OCI-M1 (cell line): ENCODE data around the gene DPH1.

Source experiments
- DNase-seq: peaks from one replicate; lab custom pipeline; 2025; lab: John Stamatoyannopoulos, UW

The DPH1 gene

DNA sequence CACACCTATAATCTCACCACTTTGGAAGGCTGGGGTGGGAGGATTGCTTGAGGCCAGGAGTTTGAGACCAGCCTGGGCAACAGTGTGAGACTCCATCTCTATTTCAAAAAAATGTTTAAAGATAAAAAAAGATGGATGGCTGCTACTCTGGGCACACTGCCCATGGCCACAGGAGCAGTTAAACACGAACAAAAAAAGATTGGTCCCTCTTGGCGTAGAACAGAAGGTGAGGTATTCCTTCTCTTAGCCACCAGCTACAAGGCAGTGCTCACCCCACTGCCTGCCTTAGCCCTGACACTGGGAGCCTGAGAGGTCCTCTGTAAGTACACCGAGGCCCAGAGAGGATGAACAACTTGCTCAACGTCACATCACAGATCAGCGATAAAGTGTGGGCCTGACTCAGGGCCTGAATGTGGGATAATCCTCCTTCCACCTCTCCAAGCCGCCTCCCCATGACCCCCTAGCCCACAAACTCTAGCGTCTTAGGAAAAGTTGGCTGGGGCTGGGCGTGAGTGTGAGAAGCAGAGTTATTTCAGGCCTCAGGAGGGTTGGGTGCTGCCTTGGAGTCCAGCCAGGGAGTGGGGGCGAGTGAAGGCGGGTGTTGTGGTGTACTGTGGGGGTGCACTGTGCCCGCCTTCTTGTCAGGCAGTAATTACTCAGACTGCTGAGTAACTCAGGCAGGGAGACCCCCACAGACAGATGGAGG, 2.3 kb upstream of the DPH1 start:
- DNase-seq: no peak

DNA sequence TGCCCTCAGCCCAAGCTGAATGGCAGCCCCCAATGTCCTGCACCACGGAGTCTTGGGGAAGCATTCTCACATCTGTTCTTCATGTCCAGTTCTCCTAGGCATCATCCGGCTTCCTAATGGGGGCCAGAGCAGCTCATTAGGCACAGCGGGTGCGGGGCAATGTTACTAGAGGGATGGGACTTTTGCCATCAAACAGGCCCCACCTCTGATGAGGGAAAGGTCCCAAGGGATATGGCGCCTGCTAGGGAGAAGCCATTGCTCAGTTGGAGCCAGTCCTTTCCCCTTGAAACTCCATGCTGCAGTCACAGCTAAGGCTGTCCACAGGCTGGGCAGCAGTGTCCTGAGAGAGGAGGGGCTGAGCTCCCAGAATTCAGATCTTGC, 1.7 kb upstream of the DPH1 start:
- no peak for DNase-seq

DNA sequence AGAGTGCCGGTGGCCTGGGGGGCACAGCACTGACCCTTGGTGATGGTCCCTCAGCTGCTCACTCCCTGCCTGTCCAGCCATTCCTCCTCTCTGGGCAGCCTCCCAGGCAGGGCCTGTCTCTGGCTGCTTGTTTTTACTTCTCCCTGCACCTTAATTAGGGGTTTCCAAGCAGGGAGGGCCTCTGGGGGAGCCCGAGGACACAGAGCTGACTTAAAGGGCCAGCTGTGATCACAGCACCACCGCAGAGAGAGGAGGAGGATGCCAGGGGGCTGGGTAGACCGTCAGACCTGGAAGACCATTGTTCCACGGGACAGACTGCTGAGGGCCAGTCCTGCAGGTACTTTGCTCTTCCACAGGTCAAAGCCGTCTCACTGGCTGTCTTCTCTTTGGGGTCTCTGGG, 1.2 kb upstream of the DPH1 start:
- DNase-seq: no peak

DNA sequence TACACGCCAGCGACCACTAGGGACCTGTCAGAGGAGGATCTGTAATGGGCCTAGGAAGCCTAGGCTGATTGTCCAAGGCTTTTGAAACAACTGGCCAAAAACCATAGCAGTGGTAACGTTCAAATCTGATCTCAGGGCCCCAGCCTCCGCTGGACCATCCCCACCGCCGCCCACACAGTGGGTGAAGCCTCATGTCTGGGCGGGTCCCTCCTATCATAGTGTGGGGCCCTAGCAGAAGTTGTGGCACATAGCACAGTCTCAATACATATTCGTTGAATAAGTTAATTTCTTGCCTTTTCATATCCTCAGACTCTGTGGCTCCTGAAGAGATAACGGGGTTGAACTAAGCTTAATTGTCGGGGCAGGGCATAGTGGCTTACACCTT, 818 bp downstream of the DPH1 start:
- peak; percentile 89 for DNase-seq

DNA sequence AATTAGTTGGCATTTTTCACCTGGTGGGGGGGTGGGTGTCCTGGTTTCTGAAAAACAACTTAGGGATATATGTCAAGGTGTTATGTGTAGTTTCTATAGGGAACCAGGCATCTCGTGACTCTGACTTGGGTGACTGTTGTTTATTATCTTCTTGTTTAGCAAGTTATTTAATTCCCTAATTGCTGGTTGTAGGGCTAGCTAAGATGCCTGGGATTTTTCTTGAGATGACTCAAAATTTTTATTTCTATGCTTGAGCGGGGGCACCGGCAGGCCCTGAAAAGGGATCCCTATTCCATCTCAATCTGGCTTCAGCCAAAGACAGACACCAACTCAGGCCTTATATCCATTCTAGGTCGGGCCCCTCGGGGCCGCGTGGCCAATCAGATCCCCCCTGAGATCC, 3.2 kb downstream of the DPH1 start:
- DNase-seq: no peak

DNA sequence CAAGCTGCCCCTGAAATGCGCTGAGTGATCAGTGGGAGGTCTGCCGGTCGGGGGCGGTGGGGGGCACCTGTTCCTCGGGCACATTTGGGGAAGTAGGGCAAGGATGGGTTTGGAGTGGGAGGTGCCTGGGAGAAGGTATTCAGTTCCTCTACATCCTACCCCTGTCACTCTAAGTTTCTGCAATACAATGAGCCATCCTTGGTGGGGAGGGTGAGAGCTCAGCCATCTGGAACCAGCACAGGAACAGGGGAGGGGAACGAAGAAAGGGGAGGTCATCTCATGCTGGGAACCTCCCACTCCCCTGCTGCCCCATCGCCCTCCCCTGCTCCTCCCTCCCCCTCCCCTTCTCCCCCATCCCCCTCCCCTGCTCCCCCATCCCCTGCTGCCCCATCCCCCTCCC, 4.2 kb downstream of the DPH1 start:
- no peak for DNase-seq

DNA sequence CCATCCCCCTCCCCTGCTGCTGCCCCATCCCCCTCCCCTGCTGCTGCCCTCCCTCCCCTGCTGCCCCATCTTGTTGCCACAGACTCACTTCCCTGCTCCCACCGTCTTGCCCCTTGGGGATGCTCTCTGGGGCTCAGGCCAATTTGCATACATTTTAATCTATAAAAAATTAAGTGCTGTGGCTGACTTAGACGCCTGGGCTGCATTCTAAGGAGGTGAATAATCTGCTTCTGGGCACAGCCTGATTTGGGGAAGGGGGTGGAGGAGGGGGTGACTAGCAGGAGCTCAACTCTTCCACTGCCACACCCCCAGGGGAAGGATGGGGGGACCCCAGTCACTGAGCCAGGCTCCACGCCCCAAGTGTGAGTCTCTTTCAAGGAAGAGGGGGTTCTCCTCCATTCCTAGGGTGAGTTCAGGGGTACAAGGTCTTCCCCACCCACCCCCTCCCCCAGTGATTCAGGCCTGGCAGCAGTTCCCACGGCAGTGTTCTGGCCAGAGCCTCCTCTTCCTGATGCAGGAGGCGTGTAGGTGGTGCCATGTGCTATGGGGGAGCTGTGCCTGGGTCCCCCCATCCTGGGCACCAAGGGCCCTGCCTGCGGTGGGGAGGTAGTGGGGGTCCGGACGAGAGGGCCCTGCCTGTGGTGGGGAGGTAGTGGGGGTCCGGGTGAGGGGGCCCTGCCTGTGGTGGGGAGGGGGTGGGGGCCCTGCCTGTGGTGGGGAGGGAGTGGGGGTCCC, 5.0 kb downstream of the DPH1 start:
- no peak for DNase-seq

DNA sequence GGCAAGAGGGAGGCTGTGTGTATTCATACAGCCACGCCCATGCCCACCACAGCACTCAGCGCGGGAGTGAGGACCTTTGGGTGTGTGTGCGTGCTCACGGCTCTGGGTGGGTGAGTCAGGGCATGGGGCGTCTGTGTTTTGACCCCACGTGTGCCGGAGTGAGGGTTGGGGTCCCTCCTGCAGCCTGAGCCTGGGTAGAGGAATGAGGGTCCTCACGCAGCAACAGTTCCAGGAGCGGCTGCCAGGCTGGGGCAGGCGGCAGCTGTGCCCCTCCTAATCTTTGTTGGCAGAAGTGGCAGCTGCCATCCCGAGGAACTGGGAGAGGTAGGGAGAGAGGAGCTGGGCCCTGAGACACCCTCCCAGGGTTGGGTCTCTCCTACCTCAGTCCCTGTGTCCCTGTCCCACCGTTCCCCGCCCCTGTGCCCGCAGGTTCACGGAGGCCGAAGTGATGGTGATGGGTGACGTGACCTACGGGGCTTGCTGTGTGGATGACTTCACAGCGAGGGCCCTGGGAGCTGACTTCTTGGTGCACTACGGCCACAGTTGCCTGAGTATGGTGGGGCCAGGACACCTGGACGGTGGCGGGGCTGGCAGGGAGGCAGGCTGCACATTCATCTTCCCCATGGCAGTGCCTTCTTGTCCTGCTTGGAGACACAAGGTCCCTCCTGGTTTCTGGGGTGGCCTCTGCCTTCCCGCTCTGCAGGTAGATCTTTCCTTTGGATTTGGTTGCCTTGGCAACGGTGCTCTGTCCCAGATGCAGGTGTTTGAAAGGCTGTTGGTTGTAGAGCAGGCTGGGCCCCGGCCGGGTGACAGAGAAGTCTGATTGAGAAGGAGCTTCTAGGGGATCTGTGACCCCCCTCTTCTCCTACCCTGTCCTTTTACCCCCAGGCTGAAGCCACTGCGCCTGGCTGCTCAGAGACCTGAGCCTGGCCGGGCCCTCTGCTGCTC, 5.9 kb downstream of the DPH1 start:
- no peak for DNase-seq

DNA sequence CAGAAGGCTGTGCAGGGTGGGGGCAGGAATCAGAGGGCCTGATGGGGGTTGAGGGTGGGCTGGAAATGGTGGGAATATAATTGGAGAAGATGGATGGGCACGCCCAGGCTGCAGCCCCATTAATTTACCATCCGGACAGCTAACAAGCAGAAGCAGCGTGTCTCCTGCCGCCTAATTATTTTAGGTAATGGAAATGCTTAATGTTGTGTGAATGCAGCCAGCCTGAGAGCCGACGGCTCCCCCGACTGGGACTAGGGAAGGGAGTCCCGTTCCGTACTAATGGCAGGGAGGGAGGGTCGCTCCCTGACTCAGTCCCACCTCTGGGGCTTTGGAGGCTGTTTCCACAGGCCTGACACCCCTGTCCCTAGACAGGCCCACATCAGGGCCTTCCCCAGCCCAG, 7.2 kb downstream of the DPH1 start:
- no peak for DNase-seq

DNA sequence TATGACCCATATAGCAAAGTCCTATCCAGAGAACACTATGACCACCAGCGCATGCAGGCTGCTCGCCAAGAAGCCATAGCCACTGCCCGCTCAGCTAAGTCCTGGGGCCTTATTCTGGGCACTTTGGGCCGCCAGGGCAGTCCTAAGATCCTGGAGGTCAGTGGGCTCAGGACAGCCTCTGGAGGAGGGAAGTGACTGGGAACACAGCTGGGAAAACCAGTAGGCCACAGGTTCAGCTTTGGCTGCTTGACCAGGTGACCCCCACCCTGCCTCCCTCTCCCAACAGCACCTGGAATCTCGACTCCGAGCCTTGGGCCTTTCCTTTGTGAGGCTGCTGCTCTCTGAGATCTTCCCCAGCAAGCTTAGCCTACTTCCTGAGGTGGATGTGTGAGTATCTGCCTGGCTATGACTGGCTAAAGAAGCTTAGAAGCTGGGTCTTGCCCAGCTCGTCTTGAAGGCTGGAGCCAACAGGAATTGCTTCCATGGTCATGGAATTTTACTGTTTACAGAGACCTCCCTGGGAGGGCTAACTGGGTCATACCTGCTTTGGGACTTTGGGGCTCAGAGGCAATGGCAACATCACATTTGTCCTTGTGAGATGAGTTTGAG, 10.4 kb downstream of the DPH1 start:
- DNase-seq: no peak

DNA sequence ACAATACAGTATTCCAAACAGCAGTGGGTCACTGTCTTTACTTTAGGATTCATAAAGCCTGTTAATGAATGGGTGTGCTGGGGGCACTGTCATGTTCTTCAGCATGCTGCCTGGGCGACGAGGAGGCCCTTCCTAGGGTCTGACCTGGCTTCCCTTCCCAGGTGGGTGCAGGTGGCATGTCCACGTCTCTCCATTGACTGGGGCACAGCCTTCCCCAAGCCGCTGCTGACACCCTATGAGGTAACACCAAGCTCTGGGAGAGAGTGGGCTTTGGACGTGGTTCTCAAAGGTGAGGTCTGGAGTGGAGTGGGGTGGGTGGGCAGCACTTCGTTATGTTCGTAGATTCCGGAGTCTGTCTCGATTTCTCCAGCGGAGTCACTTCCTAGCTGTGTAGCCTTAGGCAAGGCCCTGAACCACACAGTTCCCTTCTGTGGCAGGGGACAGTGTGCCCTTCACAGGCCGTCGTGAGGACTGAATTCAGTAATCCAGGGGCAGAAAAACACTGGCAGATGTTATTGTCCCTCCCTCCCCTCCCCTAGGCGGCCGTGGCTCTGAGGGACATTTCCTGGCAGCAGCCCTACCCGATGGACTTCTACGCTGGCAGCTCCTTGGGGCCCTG, 11.1 kb downstream of the DPH1 start:
- DNase-seq: no peak

DNA sequence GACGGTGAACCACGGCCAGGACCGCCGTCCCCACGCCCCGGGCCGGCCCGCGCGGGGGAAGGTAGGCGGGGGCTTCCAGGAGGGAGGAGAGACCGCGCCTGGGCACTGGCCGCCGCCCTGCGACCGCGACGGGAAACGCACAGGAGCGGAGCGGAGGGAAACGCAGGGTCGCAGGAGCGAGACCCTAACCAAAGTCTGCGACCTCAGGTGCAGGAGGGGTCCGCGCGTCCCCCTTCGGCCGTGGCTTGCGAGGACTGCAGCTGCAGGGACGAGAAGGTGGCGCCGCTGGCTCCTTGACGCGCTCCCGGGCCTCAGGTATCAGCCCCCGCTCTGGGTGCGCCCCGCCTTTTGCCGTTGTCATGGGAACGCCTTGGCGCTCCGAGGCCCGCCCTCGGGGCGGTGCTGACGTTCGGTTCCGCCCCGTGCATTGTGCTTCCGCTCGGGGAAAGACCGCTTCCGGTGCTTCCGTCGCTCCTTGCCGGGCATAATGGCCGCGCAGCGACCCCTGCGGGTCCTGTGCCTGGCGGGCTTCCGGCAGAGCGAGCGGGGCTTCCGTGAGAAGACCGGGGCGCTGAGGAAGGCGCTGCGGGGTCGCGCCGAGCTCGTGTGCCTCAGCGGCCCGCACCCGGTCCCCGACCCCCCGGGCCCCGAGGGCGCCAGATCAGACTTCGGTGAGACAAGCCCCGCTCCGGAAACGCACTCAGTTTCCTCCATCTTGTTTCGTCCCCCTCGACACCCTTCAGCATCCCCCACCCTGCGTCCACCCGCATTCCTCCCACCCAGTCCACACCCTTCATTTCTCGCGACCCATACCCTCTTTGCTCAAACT, 11.8 kb downstream of the DPH1 start, which contains the start of gene OVCA2:
TSS of gene OVCA2 (plus strand) at position 462 of the 829 bp plus-strand sequence. CDS start at position 488, 26 bp downstream.
- DNase-seq: peak; percentile 95

DNA sequence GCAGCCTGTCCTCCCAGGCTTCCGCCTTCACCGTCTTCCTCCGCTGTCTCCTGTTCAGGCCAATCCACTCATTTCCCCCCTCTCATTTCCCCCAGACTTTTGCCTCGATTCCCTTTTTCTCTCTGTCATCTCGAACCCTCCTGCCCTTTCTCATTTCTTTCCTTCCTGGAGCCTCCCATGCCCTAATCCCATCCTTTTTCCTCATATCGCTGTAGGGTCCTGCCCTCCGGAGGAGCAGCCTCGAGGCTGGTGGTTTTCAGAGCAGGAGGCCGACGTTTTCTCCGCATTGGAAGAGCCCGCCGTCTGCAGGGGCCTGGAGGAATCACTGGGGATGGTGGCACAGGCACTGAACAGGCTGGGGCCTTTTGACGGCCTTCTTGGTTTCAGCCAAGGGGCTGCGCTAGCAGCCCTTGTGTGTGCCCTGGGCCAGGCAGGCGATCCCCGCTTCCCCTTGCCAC, 12.5 kb downstream of the DPH1 start:
- peak; percentile 49 for DNase-seq

DNA sequence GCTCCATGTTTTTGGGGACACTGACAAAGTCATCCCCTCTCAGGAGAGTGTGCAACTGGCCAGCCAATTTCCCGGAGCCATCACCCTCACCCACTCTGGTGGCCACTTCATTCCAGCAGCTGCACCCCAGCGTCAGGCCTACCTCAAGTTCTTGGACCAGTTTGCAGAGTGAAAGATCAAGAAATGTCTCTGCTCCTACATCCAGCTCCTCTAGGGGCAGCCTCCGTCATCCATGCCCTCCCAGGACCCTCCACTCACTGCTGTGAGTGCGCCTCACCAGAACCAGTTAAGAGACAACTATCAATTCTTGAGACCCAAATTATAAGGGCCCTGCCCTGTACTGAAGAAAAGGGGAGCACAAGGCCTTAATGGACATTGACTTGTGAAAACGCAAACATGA, 13.0 kb downstream of the DPH1 start:
- DNase-seq: no peak

DNA sequence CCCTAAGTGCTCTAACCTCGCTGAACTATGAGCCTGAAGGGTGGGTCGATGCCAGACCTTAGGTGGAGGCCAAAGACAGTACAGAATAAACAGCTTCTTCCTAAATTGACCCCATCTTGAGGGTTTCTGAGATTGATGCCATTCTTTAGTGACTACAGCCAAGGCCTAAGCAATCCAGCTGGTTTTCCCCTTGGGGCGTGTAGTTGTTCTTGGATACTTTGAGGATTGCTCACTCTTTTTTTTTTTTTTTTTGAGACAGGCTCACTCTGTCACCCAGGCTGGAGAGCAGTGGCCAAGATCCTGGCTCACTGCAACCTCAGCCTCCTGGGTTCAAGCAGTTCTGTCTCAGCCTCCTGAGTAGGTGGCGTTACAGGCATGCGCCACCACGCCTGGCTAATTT, 13.8 kb downstream of the DPH1 start:
- no peak for DNase-seq

DNA sequence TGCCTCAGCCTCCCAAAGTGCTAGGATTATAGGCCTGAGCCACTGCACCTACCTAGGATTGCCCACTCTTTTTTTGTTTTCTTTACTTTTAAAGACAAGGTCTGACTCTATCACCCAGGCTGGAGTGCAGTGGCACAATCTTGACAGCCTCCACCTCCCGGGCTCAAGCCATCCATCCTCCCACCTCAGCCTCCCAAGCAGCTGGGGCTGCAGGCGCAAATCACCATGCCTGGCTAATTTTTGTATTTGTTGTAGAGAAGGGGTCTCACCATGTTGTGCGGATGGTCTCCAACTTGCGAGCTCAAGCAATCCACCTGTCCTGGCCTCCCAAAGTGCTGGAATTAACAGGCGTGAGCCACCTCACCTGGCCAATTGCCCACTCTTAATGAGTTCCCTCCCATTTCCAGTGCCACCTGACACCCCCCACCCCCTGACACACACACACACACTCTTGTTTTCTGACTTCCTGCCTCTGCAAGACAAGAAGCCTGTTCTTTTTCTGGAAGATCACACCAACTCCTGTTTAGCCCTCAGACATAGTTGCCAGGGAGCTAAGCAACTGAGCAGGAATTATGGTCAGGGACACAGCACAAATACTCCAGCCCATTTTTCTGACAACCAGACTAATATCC, 14.4 kb downstream of the DPH1 start:
- no peak for DNase-seq

DNA sequence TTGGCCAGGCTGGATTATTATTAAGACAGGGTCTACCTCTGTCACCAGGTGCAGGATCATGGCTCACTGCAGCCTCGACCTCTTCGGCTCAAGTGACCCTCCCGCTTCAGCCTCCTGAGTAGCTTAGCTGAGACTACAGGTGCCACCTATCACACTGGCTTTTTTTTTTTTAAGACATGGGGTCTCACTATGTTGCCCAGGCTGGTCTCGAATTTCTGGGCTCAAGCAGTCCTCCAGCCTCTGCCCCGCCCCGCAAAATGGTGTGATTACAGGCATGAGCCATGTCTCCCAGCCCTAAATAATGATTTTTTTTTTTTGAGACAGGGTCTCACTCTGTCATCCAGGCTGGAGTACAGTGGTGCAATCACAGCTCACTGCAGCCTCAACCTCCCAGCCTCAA, 17.6 kb downstream of the DPH1 start:
- DNase-seq: no peak

DNA sequence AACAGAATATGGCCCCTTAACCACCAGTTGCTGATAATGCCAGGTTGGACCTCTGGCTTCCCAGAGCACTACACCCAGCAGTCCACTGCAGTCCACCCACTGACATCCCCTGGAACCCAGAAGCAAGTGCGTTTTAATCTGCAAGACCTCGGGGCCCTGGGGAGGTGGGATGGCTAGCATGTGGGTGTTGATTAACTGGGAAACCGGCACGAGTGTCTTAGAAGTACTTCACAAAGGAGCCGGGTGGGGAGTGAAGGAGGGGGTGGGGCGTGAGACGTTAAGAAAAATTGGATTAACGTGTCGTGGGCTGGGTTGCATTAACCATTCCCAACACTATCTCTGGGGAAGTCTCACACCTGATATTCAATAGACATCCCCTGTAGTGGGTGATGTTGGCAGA, 18.9 kb downstream of the DPH1 start:
- no peak for DNase-seq

DNA sequence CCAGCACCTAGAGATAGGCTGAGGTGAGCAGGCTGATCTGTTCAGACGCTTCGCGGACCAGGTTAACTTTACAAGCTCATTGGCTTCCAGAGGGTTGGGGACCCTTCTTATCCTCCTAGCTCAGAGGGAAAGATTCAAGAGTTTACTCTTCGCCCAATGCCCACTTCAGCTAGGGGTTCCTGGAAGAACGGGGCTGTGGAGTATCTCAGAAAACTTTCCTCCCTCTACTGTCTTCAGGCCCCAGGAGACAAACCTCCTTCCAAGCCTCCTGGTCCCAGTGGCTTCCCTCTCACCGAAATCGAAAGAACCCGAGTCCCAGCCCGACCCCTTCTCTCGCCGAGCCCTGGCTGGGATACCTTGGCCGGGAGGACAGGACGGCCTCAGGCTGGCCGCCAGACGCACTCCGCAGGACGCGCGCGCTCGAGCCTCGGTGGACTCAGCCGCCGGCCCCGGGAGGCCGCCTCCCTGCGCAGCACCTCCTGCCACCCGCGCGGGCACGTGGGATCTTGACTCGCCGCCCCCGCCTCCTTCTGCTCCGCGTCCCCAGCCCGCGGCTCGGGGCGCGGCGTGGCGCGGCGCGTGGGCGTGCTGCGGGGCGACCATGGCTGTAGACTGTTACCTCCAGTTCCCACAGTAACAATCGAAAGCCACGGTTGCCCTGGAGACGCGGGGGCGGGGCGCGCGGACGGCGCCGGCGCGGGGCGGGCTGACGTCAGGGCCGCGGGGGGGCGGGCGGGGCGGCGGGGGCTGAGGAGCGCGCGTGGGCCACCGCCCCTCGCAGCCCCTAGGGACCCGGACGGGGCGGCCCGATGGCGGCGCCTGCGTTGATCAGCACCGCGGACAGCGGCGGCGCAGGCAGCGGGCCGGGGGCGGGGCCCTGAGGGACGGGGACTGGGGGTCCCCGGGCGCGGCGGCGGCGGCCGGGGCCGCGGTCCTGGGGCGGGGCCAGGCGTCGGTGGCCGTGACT, 19.7 kb downstream of the DPH1 start:
- DNase-seq: peak; percentile 77
